Measurements from ENCODE around the gene TAF5L.
A peak's percentile ranks its signal among the peaks of the same experiment; 100 is the strongest.

Gene TAF5L

DNA sequence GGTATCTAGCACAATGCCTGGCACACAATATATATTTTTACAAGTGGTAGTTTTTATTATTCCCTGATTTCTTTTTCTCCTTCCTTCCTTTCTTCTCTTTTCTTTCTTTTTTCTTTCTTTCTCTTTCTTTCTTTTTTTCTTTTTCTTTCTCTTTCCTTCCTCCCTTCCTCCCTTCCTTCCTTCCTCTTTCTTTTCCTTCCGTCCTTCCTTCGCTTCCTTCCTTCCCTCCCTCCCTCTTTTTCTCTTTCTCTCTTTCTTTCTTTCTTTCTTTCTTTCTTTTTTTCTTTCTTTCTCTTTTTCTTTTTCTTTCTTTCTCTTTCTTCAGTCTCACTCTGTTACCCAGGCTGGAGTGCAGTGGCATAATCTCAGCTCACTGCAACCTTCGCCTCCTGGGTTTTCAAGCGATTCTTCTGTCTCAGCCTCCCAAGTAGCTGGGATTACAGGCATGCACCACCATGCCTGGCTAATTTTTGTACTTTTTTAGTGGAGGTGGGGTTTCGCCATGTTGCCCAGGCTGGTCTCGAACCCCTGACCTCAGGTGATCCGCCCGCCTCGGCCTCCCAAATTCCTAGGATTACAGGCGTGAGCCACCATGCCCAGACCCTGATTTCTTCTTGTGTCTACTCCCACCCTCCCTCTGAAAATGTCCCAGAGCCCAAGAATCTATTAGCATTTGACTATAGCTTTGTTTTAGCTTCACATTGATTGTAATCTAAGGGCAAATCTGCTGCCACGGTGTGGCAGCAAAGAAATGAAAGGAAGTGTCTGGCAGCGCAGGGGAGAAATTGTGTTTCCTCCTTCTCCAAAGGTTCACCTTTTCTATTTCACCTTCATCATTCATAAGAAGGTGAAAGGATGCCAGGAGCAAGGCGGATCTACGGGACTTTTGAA lies 47.5 kb downstream of the TAF5L start:
- TF ChIP-seq GATA3 (IDR thresholded peaks at IDR 0.05; ENCODE audit: low read depth, low read length) (no peak), GATA2 (IDR thresholded peaks at IDR 0.05; ENCODE audit: low read depth, low read length) (peak; percentile 64)

- no peak for TF ChIP-seq GATA2 (IDR thresholded peaks at IDR 0.05; ENCODE audit: low read depth, low read length)
- TF ChIP-seq GATA3 (IDR thresholded peaks at IDR 0.05; ENCODE audit: low read depth, low read length) = no peak
Measured at GRCh38 chr1:229574679-229575442, 51.1 kb downstream of the TAF5L start.

GRCh38 chr1:229572286-229572685 lies 53.6 kb downstream of the TAF5L start:
- TF ChIP-seq GATA2 (IDR thresholded peaks at IDR 0.05; ENCODE audit: low read depth, low read length) (no peak), GATA3 (IDR thresholded peaks at IDR 0.05; ENCODE audit: low read depth, low read length) (no peak)

DNA sequence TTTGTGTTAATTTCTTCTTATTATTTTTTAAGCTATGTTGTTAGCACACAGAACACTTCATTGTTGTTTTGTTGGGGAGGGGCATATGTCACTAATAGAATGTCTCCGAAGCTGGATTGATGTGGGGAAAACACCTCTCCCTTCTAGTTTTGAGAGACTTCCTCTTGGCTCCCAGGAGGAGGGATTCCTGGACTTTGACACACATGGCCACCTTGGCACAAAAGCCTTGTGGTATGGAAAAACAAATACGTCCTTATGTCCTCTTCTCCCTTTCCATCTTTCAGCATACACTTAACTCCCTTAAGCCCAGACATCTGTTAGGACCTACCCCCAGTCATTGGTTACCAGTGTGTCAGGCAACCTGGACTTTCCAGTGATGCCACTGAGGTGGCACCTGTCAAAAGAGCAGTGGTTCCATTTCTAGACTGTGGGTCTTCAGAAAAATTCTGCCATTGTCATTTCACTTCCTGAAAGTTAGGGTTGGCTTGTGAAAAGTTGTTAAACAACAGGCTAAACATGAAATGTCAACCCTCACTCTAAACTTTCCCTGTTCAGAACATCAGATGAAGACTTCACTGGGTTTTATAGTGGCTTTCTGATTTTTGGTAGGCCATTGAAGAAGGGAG lies 54.9 kb downstream of the TAF5L start:
- TF ChIP-seq GATA3 (IDR thresholded peaks at IDR 0.05; ENCODE audit: low read depth, low read length) = no peak
- no peak for TF ChIP-seq GATA2 (IDR thresholded peaks at IDR 0.05; ENCODE audit: low read depth, low read length)

DNA sequence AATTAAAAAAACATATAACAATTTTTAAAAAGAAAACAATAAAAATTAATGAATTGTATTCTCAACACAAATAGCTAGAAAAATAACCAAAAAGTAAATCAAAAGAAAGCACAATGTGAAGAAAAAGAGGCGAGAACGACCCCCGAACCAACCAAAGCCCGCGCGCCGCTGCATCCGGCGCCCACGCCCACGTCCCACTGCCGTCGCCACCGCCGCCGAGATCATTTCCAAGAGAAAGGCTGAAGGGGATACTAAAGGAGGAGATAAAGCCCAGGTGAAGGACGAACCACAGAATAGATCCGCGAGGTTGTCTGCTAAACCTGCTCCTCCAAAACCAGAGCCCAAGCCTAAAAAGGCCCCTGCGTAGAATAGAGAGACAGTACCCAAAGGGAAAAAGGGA lies 55.6 kb downstream of the TAF5L start:
- TF ChIP-seq GATA2 (IDR thresholded peaks at IDR 0.05; ENCODE audit: low read depth, low read length) (no peak), GATA3 (IDR thresholded peaks at IDR 0.05; ENCODE audit: low read depth, low read length) (no peak)

- TF ChIP-seq GATA3 (IDR thresholded peaks at IDR 0.05; ENCODE audit: low read depth, low read length) = no peak
- TF ChIP-seq GATA2 (IDR thresholded peaks at IDR 0.05; ENCODE audit: low read depth, low read length) = no peak
Measured at GRCh38 chr1:229567109-229567868, 58.6 kb downstream of the TAF5L start.

DNA sequence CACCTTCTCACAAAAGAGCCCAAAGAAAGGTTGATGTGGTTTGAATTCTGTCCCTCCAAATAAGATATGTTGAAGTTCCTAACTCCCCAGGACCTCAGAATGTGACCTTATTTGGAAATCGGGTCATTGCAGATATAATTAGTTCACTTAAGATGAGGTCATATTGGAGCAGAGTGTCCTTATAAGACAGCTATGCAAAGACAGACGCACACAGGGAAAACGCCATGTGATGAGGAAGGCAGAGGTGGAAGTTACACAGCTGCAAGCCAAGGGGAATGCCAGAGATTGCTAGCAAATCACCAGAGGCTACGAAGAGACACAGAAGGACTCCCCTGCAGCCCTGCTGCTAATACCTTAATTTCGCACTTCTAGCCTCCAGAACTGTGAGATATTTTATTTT lies 62.2 kb downstream of the TAF5L start:
- TF ChIP-seq GATA2 (IDR thresholded peaks at IDR 0.05; ENCODE audit: low read depth, low read length) = no peak
- no peak for TF ChIP-seq GATA3 (IDR thresholded peaks at IDR 0.05; ENCODE audit: low read depth, low read length)

GRCh38 chr1:229563241-229563640 lies 62.7 kb downstream of the TAF5L start:
- no peak for TF ChIP-seq GATA2 (IDR thresholded peaks at IDR 0.05; ENCODE audit: low read depth, low read length)
- TF ChIP-seq GATA3 (IDR thresholded peaks at IDR 0.05; ENCODE audit: low read depth, low read length) = no peak

DNA sequence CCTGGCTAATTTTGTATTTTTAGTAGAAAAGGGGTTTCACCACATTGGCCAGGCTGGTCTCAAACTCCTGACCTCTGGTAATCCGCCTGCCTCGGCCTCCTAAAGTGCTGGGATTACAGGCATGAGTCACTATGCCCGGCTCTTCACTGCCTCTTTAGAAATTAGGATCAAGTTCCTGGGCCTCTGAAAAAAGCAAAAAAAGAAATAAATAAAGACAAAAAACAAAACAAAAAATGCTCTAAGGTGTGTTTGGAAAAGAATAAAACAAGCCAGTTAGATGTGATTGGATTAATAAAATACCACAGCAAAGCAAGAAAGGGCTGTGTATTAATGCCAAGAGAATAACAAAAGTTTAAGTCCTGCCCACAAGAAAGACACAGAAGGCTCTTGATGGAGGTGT lies 63.2 kb downstream of the TAF5L start:
- no peak for TF ChIP-seq GATA3 (IDR thresholded peaks at IDR 0.05; ENCODE audit: low read depth, low read length)
- no peak for TF ChIP-seq GATA2 (IDR thresholded peaks at IDR 0.05; ENCODE audit: low read depth, low read length)

- TF ChIP-seq GATA3 (IDR thresholded peaks at IDR 0.05; ENCODE audit: low read depth, low read length) (no peak), GATA2 (IDR thresholded peaks at IDR 0.05; ENCODE audit: low read depth, low read length) (no peak)
Measured at GRCh38 chr1:229561141-229561540, 64.8 kb downstream of the TAF5L start.

DNA sequence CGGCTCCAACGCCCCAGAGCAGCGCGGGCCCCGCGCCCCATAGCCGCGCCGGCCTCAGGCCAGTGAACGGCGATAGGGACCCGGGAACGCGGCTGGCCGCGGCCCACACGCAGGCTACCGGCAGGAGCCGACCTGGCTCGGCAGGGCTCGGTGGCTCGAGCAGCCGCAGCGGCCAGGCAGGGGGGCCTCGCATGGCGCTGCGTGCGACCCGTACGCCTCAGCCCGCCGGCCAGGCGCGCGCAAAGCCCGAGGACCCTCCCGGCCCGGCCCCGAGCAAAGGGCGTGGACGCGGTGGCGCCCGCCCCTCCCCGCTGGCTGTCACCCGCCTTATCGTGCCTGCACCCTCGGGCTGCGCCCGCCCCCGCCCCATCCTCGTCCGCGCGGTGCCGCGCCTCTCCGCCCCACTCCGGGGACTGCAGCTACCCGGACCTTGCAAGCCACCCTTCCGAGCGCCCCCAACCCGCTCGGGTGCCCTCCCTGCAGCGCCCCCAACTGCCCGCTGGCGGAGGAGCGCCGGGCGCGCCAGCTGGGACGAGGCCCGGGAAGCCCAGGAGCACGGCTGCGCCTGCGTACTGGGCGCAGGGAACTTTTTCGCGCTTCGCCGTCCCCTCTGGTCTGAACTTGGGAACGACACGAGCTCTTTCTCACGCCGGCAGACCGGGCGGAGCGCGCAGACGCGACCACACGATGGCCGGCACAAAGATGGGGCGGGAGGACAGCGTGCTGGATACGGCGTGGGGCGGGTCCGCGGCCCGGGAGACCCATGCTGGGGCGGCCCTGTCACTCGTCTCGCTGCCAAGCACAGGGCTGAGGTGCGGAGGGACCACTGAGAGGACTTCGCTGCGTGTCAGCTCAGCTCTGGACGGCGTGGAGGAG lies 67.2 kb downstream of the TAF5L start, which contains the start of gene ABCB10:
Gene ABCB10, minus strand, starts transcription at position 248 of the 876 bp plus-strand sequence. Its CDS starts 55 bp downstream, at position 193.
- TF ChIP-seq GATA3 (IDR thresholded peaks at IDR 0.05; ENCODE audit: low read depth, low read length) = no peak
- TF ChIP-seq GATA2 (IDR thresholded peaks at IDR 0.05; ENCODE audit: low read depth, low read length) = peak; percentile 25; the same call in 1 of the 2 replicates

DNA sequence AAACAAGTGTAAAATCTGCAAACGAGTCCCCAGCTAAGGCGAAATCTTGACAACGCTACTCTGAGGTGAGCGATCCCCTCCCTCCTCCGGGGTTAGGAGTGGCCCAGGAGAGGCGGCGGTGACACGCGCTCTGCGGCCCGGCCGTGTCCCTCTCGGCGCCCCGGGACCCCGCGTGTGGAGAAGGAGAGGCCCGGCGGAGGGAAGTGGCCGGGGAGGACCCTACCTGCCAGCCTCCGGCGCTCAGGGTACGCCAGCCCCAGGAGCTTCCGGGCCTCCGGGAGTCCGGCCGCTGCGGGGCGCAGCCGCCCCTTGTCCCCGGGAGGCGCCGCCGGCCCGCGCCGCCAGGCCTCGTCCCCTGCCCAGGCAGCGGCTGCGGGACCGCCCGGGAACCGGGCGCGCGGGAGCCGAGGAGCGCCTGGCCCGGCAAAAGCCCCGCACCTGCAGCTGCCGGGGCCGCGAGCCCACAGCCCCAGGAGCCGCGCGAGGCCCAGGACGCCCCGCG lies 68.0 kb downstream of the TAF5L start:
- TF ChIP-seq GATA2 (IDR thresholded peaks at IDR 0.05; ENCODE audit: low read depth, low read length) (no peak), GATA3 (IDR thresholded peaks at IDR 0.05; ENCODE audit: low read depth, low read length) (no peak)
